GM21737 (cell line): ENCODE data around the gene ARV1.
"Not testable (repeated sequence)": the region's sequence is repeated elsewhere in the genome, so short reads cannot be mapped to it uniquely, and the experiment has no call there.

ENCODE experiments used
- ATAC-seq: cut with Tn5 transposase; IDR thresholded peaks from one replicate; pipeline ENCODE4 v1.9.1; 2021; ENCODE audit warnings: mild to moderate bottlenecking, moderate library complexity; ENCODE audit not compliant: unreplicated experiment

The ARV1 gene

GRCh38 chr1:231016234-231016633, 37.3 kb downstream of the ARV1 start:
- ATAC-seq, result no peak

- no peak for ATAC-seq
These were observed 38.1 kb downstream of the ARV1 start for GRCh38 chr1:231016966-231017365.

GRCh38 chr1:231019711-231020110, 40.8 kb downstream of the ARV1 start:
- no peak for ATAC-seq

DNA sequence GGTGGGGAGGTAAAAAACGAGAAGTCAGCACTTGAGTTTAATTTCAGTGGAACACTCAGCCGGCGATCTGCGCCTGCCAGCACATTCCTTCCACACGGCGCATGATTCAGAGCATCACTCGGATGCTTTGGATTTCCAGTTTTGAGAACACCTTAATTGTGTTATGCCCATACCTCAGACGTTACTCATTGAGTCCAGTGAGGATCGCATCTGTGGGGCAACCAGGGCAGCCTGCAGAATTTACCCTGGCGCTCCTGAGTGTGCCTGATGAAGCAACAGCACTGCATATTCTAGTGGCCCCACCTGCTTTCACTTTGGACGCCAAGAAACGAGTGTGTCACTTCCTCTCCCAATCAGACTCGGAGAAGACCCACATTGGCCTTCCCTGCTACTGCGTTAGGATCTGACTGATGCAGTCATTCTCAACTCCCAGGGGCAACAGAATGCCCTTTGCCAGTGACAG, 41.3 kb downstream of the ARV1 start:
- no peak for ATAC-seq

- no peak for ATAC-seq
These were observed 41.9 kb downstream of the ARV1 start for GRCh38 chr1:231020816-231021215.

GRCh38 chr1:231021540-231022031, 42.7 kb downstream of the ARV1 start:
- ATAC-seq, result no peak

DNA sequence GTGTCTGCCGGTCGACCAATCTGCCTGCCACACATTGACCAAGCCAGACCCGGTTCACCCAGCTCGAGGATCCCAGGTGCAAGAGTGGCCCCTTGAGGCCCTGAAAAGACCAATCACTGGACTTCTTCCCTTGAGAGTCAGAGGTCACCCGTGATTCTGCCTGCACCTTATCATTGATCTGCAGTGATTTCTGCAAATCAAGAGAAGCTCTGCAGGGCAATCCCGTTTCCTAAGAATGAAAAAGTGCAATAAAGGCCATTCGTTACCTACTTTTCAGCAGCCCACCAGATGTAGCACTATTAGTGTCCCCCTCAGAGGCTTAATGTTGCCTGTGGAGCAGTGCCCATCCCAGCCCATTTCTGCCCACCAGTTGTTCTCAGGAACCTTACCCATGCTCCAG, 43.6 kb downstream of the ARV1 start:
- not testable (repeated sequence) for ATAC-seq

DNA sequence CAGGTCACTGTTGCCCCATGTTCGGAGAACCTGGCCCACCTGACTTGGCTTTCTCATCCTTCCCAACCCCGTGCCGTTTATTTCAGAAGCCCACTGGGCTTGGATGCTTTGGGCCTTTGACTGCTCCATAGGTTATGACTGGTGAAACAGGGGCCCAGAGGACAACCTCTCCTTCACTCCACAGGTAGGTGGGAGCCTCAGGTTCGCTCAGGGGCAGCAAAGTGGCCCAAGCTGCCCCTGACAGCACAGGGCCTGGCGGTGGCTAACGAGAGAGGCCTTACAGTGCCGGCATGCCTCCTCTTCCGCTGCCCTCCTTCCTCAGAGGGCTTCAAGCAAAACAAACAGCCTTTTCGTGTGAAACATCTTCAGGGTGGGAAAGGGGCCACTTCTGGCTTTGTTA, 44.3 kb downstream of the ARV1 start:
- ATAC-seq, result no peak

- no peak for ATAC-seq
These were observed 47.7 kb downstream of the ARV1 start for GRCh38 chr1:231026576-231026975.

DNA sequence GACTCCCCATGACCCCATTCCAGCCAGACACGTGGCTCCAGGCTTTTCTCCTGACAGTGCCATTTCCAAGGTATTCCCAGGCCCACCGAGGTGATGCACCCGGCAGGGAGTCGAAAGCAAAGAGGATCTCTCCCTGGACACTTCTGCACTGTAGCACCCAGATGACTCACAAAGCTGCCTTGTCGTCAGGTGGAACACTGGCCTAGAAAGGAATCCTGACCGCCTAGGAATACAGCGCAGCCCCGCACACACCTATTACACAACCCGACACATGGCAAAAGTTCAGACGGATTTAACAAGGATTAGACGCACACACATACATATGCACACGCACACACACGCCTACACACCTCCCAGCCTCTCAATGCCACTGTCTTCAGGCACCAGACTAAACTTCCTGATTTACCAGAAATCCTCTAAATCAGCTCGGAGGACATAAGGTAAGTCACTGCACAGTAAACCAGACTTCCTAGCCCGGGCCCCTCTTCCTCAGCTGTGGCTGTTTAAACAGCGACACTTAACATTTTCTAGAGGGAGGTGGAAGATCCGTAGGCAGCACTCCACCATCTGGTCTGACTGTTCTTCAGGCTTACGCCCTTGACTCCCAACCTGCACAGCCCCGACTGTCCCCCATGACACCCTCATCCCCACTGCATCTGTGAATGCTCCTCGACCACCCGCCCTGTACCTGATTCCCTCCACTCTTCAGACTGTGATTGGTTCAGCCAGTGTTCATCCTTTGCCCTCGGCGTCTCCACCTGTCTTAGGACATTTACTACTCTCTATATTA, 48.4 kb downstream of the ARV1 start:
- ATAC-seq, result no peak

DNA sequence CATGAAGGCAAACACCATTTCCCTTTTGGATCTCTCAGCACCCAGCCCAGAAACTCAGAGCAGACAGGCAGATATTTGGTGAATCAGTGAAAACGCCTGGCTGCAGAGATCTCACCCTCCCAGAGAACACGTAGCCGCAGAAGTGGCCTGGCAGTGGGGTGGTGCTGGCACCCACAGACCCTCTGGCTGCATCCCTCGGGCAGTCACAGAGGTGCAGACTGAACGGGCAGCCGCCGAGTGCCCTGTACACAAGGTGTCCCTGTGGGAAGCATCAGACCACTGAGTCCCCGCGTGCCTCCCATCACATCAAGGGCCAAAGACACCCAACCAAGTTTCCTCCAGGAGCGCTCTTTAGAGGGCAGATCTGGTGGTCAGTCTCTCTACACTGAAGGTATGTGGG, 49.1 kb downstream of the ARV1 start:
- no peak for ATAC-seq

- ATAC-seq, result no peak
These were observed 49.8 kb downstream of the ARV1 start for GRCh38 chr1:231028682-231029081.

GRCh38 chr1:231029247-231029646, 50.4 kb downstream of the ARV1 start:
- not testable (repeated sequence) for ATAC-seq

DNA sequence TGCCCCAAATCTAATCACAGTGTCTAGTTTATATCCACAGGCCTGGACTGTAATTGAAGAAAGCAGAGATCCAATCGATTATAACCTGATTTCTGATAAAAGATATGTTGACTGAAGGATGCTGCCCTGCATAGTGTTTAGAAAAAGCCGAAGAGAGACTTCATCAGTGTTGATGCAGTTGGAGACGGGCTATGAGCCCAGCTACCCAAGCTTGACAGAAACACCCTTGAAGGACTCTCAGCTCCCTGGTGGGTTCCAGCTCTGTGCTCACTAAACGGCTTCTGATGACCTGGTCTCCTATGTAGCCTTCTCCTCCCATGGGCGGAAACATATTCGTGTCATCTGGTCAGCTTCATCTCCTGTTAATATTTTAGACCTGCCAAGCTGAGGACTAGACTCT, 50.9 kb downstream of the ARV1 start:
- no peak for ATAC-seq

- ATAC-seq, result no peak
These were observed 54.1 kb downstream of the ARV1 start for GRCh38 chr1:231032963-231033362.

DNA sequence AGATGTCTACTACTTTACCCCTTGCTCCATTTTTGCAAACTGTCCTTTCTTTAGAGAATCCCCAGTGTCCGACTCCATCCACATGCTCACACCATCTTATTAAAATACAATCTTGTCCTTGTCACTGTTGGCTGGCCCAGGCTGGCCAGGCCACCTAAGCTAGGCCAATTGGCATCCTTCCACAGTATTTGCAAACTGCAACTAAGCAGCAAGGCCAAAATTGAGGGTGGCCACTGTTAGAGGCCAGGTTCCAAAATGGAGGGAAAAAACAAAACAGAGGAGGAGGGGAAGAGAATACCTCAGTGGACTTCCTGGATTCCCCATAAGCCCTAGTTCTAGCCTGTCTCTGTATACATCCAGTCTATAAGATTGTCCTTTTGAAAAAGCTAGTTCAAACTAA, 56.9 kb downstream of the ARV1 start:
- no peak for ATAC-seq

DNA sequence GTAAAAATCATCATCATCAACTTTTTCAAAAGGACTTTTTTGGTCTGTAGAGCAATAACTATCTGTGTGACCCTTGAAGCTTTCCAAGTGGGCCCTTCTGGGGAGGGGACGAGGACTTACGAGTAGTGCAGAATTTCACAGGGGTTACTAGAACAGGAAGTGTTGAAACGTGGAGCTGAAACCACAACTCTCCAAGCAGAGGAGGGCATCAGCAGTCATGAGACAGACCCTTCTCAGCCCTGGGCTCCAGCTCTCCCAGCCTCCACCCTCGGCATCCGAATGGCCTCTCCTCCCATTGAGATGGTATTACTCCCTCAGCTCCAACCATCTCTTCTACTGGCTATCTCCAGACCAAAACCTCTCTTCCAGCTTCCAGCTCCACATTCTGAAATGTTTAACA, 57.5 kb downstream of the ARV1 start:
- no peak for ATAC-seq

DNA sequence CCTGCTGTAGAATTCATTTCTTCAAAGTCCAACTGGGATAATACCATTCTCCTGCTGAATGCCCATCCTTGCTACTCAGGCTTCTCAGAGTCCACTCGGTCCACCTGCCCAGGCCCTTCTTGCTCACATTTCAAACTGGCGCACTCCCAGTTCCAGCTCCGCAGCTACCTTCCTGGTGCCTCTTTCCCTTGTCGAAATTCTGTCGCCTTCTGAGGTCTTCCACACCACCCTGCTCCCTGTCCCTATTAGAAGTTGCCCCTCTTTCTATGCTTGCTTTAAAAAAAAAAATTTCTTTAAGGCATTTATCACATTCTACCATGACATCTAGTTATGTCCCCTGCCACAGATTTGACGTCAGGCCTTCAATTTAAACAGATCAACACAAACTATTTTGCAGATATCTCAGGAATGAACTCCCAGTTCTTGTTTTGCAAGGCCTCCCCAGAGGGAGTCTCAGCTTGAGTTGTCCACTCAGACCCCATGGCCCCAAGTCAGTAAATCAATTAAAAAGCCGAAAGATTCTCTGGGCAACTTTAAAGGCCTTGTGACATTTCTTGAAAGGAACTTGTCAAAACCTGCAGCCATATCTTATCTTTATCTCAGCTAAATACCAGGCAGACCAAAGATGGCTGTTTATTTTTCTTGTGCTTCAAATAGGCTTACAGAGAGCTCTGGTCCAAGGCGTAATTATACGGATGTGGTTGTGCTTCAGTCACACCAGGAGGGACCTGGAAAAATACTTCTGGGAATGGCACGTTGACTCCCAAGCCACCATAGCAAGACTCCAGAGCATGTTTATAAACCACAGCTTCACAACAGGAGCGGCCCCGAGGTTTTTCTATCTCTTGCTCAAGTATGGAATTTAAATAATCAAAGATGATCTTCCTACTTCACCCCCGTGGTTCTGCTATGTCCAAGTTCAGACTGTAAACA, 59.0 kb downstream of the ARV1 start:
- ATAC-seq, result no peak

DNA sequence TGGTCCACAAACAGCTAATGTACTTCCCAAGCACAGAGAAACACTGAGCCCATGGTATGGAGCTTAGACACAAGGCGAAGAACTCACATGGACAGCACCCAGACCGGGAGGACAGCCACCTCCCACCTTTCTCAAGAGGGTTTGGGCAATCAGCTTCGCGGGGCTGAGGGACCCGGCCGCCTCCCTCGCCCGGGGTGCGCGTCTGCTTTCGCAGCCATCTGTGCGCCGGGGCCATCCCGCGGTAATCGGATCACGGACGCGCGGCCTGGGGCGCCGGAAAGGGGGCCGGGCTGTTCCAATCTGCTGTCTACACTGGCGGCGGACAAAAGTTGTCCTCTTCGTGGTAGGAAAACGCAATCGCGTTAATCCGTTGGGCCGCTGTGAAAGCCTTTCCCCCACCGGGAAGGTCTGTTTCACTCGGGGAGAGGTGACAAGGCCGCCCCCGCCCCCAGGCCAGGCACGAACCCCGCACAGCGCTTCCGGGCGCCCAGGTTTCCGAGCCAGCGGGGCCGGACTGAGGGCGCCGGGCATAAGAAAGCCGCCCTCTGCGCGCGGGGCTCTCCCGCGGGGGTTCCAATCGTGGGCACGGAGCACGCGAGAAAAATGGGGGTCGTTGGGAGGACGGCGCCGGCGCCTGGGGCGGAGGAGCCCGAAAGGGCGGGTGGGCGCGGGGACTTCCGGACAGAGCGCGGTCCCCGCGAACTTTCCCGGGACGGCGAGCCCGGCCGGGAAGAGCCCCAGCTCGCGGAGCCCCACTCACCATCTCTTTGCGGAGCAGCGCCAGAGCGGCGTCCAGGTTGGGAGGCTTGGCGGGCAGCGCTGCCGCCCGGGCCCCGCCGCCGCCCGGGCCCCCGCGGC, 60.5 kb downstream of the ARV1 start:
- peak; percentile 37 for ATAC-seq

GRCh38 chr1:231040019-231040799, 61.3 kb downstream of the ARV1 start, which contains the start of gene FAM89A:
TSS of gene FAM89A (minus strand) at chr1:231040254. CDS start at chr1:231040211, 43 bp downstream.
- ATAC-seq, result peak; percentile 74
